Measurements from ENCODE around the gene EIF5.
A peak's percentile ranks its signal among the peaks of the same experiment; 100 is the strongest.

The EIF5 gene

DNA sequence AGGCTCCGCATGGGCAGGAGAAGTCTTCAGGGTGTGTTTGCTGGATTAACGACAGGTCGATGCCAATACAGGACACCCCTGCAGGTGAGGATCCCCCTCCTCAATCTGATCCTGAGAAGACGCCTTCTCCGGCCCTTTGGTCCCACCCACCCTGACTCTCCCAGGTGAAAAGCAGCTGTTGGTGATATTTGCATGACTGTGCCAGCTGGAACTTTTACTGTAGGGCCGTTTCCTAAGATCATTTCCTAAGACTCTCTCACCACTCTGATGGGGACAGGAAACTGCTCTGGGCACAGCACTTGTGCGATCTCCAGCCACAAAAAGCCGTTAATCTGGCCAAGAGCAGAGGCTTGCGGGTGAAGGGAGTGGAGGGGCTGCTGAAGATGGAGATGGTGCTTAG is 16.8 kb upstream of the EIF5 start:
- no peaks in the 10 kb centered on the region for H3K36me3 ChIP-seq (ENCODE audit: control insufficient read depth in 1 of 2, insufficient read depth in 2 of 2, low read length in 2 of 2)

DNA sequence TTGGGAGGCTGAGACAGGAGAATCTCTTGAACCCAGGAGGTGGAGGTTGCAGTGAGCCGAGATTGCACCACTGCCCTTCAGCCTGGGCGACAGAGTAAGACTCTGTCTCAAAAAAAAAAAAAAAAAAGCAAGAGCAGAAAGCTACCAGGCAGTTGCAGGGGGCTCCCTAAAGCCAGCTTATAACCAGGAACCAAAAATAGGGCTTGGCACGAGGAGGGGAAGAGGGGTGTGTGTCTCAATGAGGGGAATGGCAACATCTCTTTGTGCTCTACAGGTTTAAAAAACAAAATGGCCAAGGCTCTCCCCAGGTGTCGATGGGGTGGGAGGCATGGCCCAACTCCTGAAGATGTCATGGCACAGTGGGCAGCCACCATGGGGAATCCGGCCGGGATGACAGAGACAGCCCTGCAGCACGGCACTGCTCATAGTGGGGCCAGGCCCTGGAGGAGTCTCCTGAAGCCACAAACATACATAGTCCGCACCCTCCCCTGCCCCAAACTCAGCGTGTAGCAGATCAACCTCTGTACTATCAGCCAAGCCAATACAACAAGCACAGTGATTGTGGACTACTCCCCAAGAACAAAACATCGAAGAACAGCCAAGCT is 16.0 kb upstream of the EIF5 start:
- H3K4me1 ChIP-seq (ENCODE audit: control insufficient read depth in 1 of 2, insufficient read depth in 2 of 2, low read length in 2 of 2): peaks cover 0 to 3% of the 10 kb centered on the region in 2 donors
- H3K9me3 ChIP-seq (ENCODE audit: control insufficient read depth in 1 of 2, low read length in 2 of 2): no peaks in the 10 kb centered on the region
- H3K36me3 ChIP-seq (ENCODE audit: control insufficient read depth in 1 of 2, insufficient read depth in 2 of 2, low read length in 2 of 2): no peaks in the 10 kb centered on the region
- H3K4me3 ChIP-seq (ENCODE audit: low read depth in 1 of 2, low read length in 2 of 2): no peak overlapping the region
- no peak overlapping the region for H3K9ac ChIP-seq (ENCODE audit: low read depth in 1 of 2, low read length in 2 of 2)
- no peaks in the 10 kb centered on the region for H3K27me3 ChIP-seq (ENCODE audit: control insufficient read depth in 1 of 2, insufficient read depth in 2 of 2, low read length in 2 of 2)
- no peak overlapping the region for H3K27ac ChIP-seq (ENCODE audit: low read depth, low read length)

More for the DNA sequence above, 16.8 kb upstream of the EIF5 start:
- Histone ChIP-seq H3K4me1 (ENCODE audit: control insufficient read depth in 1 of 2, insufficient read depth in 2 of 2, low read length in 2 of 2) (peaks cover 0 to 3% of the 10 kb centered on the region in 2 donors), H3K27me3 (ENCODE audit: control insufficient read depth in 1 of 2, insufficient read depth in 2 of 2, low read length in 2 of 2) (no peaks in the 10 kb centered on the region), H3K4me3 (ENCODE audit: low read depth in 1 of 2, low read length in 2 of 2) (no peak overlapping the region), H3K9me3 (ENCODE audit: control insufficient read depth in 1 of 2, low read length in 2 of 2) (no peaks in the 10 kb centered on the region), H3K9ac (ENCODE audit: low read depth in 1 of 2, low read length in 2 of 2) (no peak overlapping the region), H3K27ac (ENCODE audit: low read depth, low read length) (no peak overlapping the region)

DNA sequence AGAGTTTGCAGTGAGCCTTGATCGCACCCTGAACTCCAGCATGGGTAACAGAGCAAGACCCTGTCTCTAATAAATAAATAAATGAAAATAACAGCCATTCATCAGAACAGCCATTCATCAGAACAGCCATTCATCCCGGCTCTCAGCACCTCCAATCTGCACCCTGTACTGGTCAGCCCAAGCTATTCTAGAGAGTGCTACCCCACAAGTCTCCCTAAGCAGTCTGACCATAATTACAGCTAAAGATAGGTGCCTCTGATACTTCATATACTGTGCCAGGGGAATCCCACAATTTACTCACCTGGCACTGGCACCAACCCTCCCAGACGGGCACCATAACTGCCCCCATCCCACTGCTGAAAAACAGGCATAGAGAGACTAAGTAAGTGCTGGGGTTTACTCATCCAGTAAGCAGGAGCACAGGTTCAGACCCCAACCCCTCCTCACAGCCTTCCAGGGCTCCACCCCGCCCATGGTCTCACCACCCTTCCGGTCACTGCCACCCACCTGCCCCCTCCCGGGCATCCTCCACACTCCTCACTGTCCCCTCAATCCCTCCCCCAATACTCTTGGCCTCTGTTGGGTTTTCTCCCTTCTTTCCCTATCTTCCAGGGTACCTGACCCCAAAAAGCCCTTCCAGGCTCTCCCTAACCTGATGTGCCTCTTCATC is 15.2 kb upstream of the EIF5 start:
- H3K27ac ChIP-seq (ENCODE audit: low read depth, low read length): no peak overlapping the region
- H3K4me3 ChIP-seq (ENCODE audit: low read depth in 1 of 2, low read length in 2 of 2): no peak overlapping the region
- H3K9me3 ChIP-seq (ENCODE audit: control insufficient read depth in 1 of 2, low read length in 2 of 2): no peaks in the 10 kb centered on the region
- no peaks in the 10 kb centered on the region for H3K27me3 ChIP-seq (ENCODE audit: control insufficient read depth in 1 of 2, insufficient read depth in 2 of 2, low read length in 2 of 2)
- H3K4me1 ChIP-seq (ENCODE audit: control insufficient read depth in 1 of 2, insufficient read depth in 2 of 2, low read length in 2 of 2): peaks cover 0 to 3% of the 10 kb centered on the region in 2 donors
- no peak overlapping the region for H3K9ac ChIP-seq (ENCODE audit: low read depth in 1 of 2, low read length in 2 of 2)
- no peaks in the 10 kb centered on the region for H3K36me3 ChIP-seq (ENCODE audit: control insufficient read depth in 1 of 2, insufficient read depth in 2 of 2, low read length in 2 of 2)

DNA sequence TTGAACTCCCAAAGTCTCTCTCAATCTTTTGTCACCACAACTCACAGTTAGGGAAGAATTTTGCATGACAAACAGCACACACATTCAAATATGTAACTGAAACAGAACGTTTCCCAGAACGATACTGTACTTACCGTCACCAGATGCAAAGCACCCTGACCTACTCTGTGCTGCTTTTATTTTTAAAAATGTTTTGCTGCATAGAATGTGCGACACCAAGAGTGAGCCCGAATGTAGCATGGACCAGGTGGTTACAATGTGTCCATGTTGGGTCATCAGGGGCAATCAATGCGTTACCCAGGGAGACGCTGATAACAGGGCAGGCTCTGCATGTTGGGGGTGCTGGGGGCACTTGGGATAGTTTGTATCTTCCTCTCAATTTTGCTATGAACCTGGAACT is 14.6 kb upstream of the EIF5 start:
- Histone ChIP-seq H3K9ac (ENCODE audit: low read depth in 1 of 2, low read length in 2 of 2) (no peak overlapping the region), H3K9me3 (ENCODE audit: control insufficient read depth in 1 of 2, low read length in 2 of 2) (no peaks in the 10 kb centered on the region), H3K4me3 (ENCODE audit: low read depth in 1 of 2, low read length in 2 of 2) (no peak overlapping the region), H3K36me3 (ENCODE audit: control insufficient read depth in 1 of 2, insufficient read depth in 2 of 2, low read length in 2 of 2) (no peaks in the 10 kb centered on the region), H3K27me3 (ENCODE audit: control insufficient read depth in 1 of 2, insufficient read depth in 2 of 2, low read length in 2 of 2) (no peaks in the 10 kb centered on the region), H3K4me1 (ENCODE audit: control insufficient read depth in 1 of 2, insufficient read depth in 2 of 2, low read length in 2 of 2) (peaks cover 0 to 2% of the 10 kb centered on the region in 2 donors), H3K27ac (ENCODE audit: low read depth, low read length) (no peak overlapping the region)

DNA sequence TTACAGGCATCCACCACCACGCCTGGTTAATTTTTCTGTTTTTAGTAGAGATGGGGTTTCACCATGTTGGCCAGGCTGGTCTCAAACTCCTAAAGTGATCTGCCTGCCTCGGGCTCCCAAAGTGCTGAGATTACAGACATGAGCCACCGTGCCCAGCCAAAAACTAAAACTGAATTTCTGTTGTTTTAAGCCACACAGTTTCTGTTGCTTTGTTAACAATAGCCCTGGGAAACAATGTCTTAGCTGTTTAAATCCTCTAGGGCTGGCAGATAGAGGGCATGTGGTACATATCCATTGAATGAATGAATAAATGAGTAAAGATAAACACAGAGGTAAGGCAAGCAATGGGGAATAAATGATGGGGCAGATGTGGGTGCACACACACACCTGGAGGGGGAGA is 8.0 kb upstream of the EIF5 start:
- Histone ChIP-seq H3K36me3 (ENCODE audit: control insufficient read depth in 1 of 2, insufficient read depth in 2 of 2, low read length in 2 of 2) (no peaks in the 10 kb centered on the region), H3K4me3 (ENCODE audit: low read depth in 1 of 2, low read length in 2 of 2) (no peak overlapping the region), H3K4me1 (ENCODE audit: control insufficient read depth in 1 of 2, insufficient read depth in 2 of 2, low read length in 2 of 2) (no peaks in the 10 kb centered on the region), H3K9ac (ENCODE audit: low read depth in 1 of 2, low read length in 2 of 2) (no peak overlapping the region), H3K27me3 (ENCODE audit: control insufficient read depth in 1 of 2, insufficient read depth in 2 of 2, low read length in 2 of 2) (peaks cover 0 to 3% of the 10 kb centered on the region in 2 donors), H3K27ac (ENCODE audit: low read depth, low read length) (no peak overlapping the region), H3K9me3 (ENCODE audit: control insufficient read depth in 1 of 2, low read length in 2 of 2) (no peaks in the 10 kb centered on the region)

DNA sequence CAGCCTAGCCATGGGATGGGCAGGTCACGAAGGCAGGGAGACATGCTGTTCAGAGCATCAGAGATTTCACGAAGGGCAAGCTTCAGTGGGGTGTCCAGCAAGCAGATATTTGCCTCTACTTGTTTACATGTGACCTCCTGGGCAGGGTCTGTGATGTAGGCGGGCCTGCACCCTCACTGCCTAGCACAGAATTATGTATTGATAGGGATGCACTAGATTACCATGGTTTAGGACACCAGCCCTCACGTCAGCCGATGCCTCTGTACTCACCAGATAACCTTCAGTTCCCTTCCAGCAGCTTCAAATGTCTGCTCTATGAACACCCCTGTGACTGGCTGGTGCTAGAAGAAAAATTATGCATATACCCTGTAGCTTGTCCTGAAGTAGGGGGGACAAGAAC is 5.1 kb upstream of the EIF5 start:
- Histone ChIP-seq H3K9ac (ENCODE audit: low read depth in 1 of 2, low read length in 2 of 2) (no peak overlapping the region), H3K4me3 (ENCODE audit: low read depth in 1 of 2, low read length in 2 of 2) (no peak overlapping the region), H3K9me3 (ENCODE audit: control insufficient read depth in 1 of 2, low read length in 2 of 2) (no peaks in the 10 kb centered on the region), H3K27ac (ENCODE audit: low read depth, low read length) (no peak overlapping the region), H3K27me3 (ENCODE audit: control insufficient read depth in 1 of 2, insufficient read depth in 2 of 2, low read length in 2 of 2) (peaks cover 0 to 3% of the 10 kb centered on the region in 2 donors), H3K36me3 (ENCODE audit: control insufficient read depth in 1 of 2, insufficient read depth in 2 of 2, low read length in 2 of 2) (no peaks in the 10 kb centered on the region), H3K4me1 (ENCODE audit: control insufficient read depth in 1 of 2, insufficient read depth in 2 of 2, low read length in 2 of 2) (peaks cover 8 to 13% of the 10 kb centered on the region in 2 donors)

DNA sequence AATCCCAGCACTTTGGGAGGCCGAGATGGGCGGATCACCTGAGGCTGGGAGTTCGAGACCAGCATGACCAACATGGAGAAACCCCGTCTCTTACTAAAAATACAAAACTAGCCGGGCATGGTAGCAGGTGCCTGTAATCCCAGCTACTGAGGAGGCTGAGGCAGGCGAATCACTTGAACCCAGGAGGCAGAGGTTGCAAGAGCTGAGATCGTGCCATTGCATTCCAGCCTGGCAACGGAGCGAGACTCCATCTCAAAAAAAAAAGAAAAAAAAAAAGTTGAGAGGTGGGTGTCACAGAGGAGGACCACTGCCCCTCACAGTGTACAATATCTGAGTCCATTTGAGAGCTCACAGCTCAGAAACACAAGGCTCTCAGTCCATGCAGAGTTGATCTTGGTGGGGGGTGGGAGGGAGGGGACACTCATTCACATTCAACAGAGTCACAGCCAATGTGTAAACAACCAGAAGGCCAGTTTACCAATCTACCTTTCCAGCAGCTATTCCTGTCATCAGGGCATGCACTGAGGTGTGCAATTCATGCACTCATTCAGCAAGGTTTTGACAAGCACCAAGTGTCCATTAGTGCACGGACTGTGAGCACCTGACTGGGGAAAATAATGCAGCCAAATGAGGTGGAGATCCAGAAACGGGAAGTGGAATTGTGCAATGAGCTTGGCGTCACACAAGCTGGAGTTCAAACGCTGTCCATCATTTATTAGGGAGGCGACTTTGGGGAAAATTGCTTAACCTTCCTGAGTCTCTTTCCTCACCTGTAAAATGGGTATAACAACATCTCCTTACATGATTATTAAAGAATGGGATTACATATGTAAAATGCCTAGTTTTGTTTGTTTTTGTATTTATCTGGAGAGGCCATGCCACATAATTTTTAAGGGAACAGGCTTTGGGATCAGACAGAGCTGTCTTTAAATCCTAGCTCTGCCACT is 4.4 kb upstream of the EIF5 start:
- no peak overlapping the region for H3K27ac ChIP-seq (ENCODE audit: low read depth, low read length)
- no peaks in the 10 kb centered on the region for H3K9me3 ChIP-seq (ENCODE audit: control insufficient read depth in 1 of 2, low read length in 2 of 2)
- peaks cover 0 to under 1% of the 10 kb centered on the region in 2 donors for H3K27me3 ChIP-seq (ENCODE audit: control insufficient read depth in 1 of 2, insufficient read depth in 2 of 2, low read length in 2 of 2)
- no peaks in the 10 kb centered on the region for H3K36me3 ChIP-seq (ENCODE audit: control insufficient read depth in 1 of 2, insufficient read depth in 2 of 2, low read length in 2 of 2)
- H3K4me3 ChIP-seq (ENCODE audit: low read depth in 1 of 2, low read length in 2 of 2): no peak overlapping the region
- peaks cover 8 to 13% of the 10 kb centered on the region in 2 donors for H3K4me1 ChIP-seq (ENCODE audit: control insufficient read depth in 1 of 2, insufficient read depth in 2 of 2, low read length in 2 of 2)
- H3K9ac ChIP-seq (ENCODE audit: low read depth in 1 of 2, low read length in 2 of 2): no peak overlapping the region

DNA sequence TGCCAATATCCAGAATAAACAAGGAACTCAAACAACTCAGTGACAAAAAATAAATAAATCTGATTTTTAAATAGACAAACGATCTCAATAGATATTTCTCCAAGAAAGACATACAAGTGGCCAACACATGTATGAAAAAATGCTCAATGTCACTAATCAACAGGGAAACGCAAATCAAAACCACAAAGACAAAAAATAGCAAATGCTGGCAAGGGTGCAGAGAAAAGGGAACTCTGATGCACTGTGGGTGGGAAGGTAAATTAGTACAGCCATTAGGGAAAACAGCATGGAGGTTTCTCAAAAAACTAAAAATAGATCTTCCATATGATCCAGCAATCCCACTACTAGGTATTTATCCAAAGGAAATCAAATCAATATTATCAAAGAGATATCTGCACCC is 3.5 kb upstream of the EIF5 start:
- Histone ChIP-seq H3K27ac (ENCODE audit: low read depth, low read length) (no peak overlapping the region), H3K36me3 (ENCODE audit: control insufficient read depth in 1 of 2, insufficient read depth in 2 of 2, low read length in 2 of 2) (peaks cover 0 to 2% of the 10 kb centered on the region in 2 donors), H3K9me3 (ENCODE audit: control insufficient read depth in 1 of 2, low read length in 2 of 2) (no peaks in the 10 kb centered on the region), H3K4me1 (ENCODE audit: control insufficient read depth in 1 of 2, insufficient read depth in 2 of 2, low read length in 2 of 2) (peaks cover 11 to 16% of the 10 kb centered on the region in 2 donors), H3K27me3 (ENCODE audit: control insufficient read depth in 1 of 2, insufficient read depth in 2 of 2, low read length in 2 of 2) (no peaks in the 10 kb centered on the region), H3K9ac (ENCODE audit: low read depth in 1 of 2, low read length in 2 of 2) (no peak overlapping the region), H3K4me3 (ENCODE audit: low read depth in 1 of 2, low read length in 2 of 2) (no peak overlapping the region)

DNA sequence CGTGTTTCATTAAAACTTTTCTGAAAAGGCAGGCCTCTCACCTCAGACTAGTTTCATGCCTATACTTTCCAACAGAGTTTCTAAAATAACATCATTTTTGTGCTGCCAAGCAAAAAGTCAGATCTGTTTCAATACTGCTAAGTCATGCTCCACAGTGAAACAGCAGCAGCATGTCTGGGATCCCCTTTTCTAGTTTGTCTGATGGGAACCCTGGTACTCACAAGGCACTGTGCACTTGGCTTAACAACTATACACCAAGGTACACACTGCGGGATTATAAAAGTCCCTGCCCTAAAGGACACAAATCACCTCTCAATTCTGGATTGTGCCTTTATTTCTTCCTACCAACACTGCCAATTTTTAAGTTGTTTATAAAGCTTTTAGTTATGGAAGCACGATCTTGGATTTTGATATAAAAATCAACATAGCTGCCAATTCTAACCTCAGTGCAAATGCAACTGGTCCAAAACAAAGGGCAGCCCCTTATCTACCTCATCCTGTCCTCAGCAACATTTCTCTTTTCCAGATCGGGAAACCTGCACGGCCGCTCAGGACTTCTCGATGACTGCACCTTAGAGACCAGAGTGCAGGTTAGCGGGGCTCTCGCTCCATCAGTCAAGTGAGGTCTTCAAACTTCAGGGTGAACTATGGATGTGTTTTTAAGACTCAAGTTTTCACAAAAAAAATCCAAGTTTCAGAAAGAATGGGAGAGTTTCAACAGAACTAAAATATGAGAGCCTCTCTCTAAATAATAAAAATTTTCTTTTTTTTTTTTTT is 1.7 kb upstream of the EIF5 start:
- Histone ChIP-seq H3K36me3 (ENCODE audit: control insufficient read depth in 1 of 2, insufficient read depth in 2 of 2, low read length in 2 of 2) (peaks cover 16 to 20% of the 10 kb centered on the region in 2 donors), H3K9me3 (ENCODE audit: control insufficient read depth in 1 of 2, low read length in 2 of 2) (no peaks in the 10 kb centered on the region), H3K4me1 (ENCODE audit: control insufficient read depth in 1 of 2, insufficient read depth in 2 of 2, low read length in 2 of 2) (peaks cover 19 to 28% of the 10 kb centered on the region in 2 donors), H3K9ac (ENCODE audit: low read depth in 1 of 2, low read length in 2 of 2) (no peak overlapping the region), H3K4me3 (ENCODE audit: low read depth in 1 of 2, low read length in 2 of 2) (peak overlapping the region in 1 of 2 donors; percentile 90), H3K27ac (ENCODE audit: low read depth, low read length) (no peak overlapping the region), H3K27me3 (ENCODE audit: control insufficient read depth in 1 of 2, insufficient read depth in 2 of 2, low read length in 2 of 2) (no peaks in the 10 kb centered on the region)

All from duodenal mucosa (tissue), 2 donors.